Kidney glomerular epithelial cell (primary cell): ENCODE measurements around the gene PTPRD.

ENCODE experiments used
- DNase-seq: peaks from one replicate; lab custom pipeline; 2025; lab: John Stamatoyannopoulos, UW

The PTPRD gene

GRCh38 chr9:8772302-8772701, 1840.5 kb downstream of the PTPRD start:
- no peak for DNase-seq

- DNase-seq = no peak
Observed at GRCh38 chr9:8769153-8769552, 1843.6 kb downstream of the PTPRD start.

GRCh38 chr9:8766096-8766495, 1846.7 kb downstream of the PTPRD start:
- DNase-seq = no peak

GRCh38 chr9:8764051-8764450, 1848.8 kb downstream of the PTPRD start:
- no peak for DNase-seq

GRCh38 chr9:8762479-8763085, 1850.2 kb downstream of the PTPRD start:
- no peak for DNase-seq

- DNase-seq = no peak
Observed at GRCh38 chr9:8760000-8760767, 1852.6 kb downstream of the PTPRD start.

GRCh38 chr9:8757881-8758280, 1854.9 kb downstream of the PTPRD start:
- no peak for DNase-seq

GRCh38 chr9:8754751-8755150, 1858.1 kb downstream of the PTPRD start:
- DNase-seq = no peak

- no peak for DNase-seq
Observed at GRCh38 chr9:8751406-8751930, 1861.3 kb downstream of the PTPRD start.

GRCh38 chr9:8750639-8751051, 1862.2 kb downstream of the PTPRD start:
- no peak for DNase-seq

- no peak for DNase-seq
Observed at GRCh38 chr9:8745347-8745746, 1867.5 kb downstream of the PTPRD start.

- DNase-seq = no peak
Observed at GRCh38 chr9:8738945-8739344, 1873.9 kb downstream of the PTPRD start.

- no peak for DNase-seq
Observed at GRCh38 chr9:8736805-8737204, 1876.0 kb downstream of the PTPRD start.

GRCh38 chr9:8734760-8735159, 1878.0 kb downstream of the PTPRD start:
- no peak for DNase-seq

- peak; percentile 17 for DNase-seq
Observed at GRCh38 chr9:8733131-8733954, 1879.5 kb downstream of the PTPRD start.

- DNase-seq = no peak
Observed at GRCh38 chr9:8732367-8733075, 1880.3 kb downstream of the PTPRD start.

GRCh38 chr9:8730618-8731017, 1882.2 kb downstream of the PTPRD start:
- no peak for DNase-seq

- DNase-seq = no peak
Observed at GRCh38 chr9:8728910-8729309, 1883.9 kb downstream of the PTPRD start.

GRCh38 chr9:8727191-8727590, 1885.6 kb downstream of the PTPRD start:
- no peak for DNase-seq

- DNase-seq = no peak
Observed at GRCh38 chr9:8726692-8727091, 1886.1 kb downstream of the PTPRD start.

- no peak for DNase-seq
Observed at GRCh38 chr9:8725635-8726034, 1887.2 kb downstream of the PTPRD start.
